Neutrophil (primary cell): ENCODE measurements around the gene DOCK3.

ENCODE experiments used
- H3K27ac ChIP-seq: fragments of 200-600 bp; sonication (generic); 2 replicates; pipeline ENCODE4 v1.5.1; 2016; ENCODE audit warnings: mild to moderate bottlenecking, moderate library complexity
- H3K27me3 ChIP-seq: fragments of 200-600 bp; sonication (generic); 2 replicates; pipeline ENCODE4 v1.6.0; 2016; ENCODE audit warnings: mild to moderate bottlenecking
- H3K36me3 ChIP-seq: fragments of 200-600 bp; sonication (generic); 2 replicates; pipeline ENCODE4 v1.5.1; 2017
- H3K4me1 ChIP-seq, 2 experiments: fragments of 200-600 bp in 1 of 2; sonication (generic) in 1 of 2; 1 replicate in 1 of 2; 2 replicates in 1 of 2; pipeline versions ENCODE4 v1.5.1 to v1.6.1; 2013 to 2016; ENCODE audit warnings: low read depth in 1 of 2, low read length in 1 of 2, mild to moderate bottlenecking in 1 of 2, moderate library complexity in 1 of 2; ENCODE audit not compliant: control insufficient read depth in 1 of 2, insufficient read depth in 1 of 2
- H3K4me3 ChIP-seq, 2 experiments: fragments of 200-600 bp in 1 of 2; sonication (generic) in 1 of 2; 1 replicate in 1 of 2; 2 replicates in 1 of 2; pipeline ENCODE4 v1.5.1; 2013 to 2016; ENCODE audit warnings: low read depth in 1 of 2, low read length in 1 of 2, mild to moderate bottlenecking in 1 of 2, moderate library complexity in 1 of 2
- H3K9me3 ChIP-seq: fragments of 200-600 bp; sonication (generic); 2 replicates; pipeline ENCODE4 v1.5.1; 2016
- TF ChIP-seq, protein P1 (sequence below): fragments of 200-600 bp; sonication (generic); IDR thresholded peaks from 2 replicates; pipeline ENCODE4 v1.5.1; 2016; ENCODE audit warnings: antibody characterized with exemption

Gene DOCK3

DNA sequence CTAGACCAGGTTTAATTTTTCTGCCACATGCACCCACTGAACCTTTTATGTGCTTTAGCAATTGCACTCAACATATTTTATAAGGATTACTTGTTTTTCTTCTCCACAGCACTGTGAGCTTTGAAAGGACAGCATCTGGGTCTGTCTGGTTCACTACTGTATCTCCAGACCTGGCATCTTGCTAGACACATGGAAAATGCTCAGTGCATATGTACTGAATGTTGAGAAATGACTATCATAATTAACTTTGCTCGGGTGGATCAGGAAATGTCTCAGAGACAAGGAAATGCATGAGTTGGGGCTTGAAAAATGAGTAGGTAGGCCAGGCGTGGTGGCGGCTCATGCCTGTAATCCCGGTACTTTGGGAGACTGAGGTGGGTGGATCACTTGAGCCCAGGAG is 40.2 kb downstream of the DOCK3 start:
- H3K9me3 ChIP-seq = no peaks in the 10 kb centered on the region
- H3K4me1 ChIP-seq = no peaks in the 10 kb centered on the region
- H3K27ac ChIP-seq = no peak overlapping the region
- H3K4me3 ChIP-seq = no peak overlapping the region
- no peaks in the 10 kb centered on the region for H3K36me3 ChIP-seq
- TF ChIP-seq, protein P1, sequence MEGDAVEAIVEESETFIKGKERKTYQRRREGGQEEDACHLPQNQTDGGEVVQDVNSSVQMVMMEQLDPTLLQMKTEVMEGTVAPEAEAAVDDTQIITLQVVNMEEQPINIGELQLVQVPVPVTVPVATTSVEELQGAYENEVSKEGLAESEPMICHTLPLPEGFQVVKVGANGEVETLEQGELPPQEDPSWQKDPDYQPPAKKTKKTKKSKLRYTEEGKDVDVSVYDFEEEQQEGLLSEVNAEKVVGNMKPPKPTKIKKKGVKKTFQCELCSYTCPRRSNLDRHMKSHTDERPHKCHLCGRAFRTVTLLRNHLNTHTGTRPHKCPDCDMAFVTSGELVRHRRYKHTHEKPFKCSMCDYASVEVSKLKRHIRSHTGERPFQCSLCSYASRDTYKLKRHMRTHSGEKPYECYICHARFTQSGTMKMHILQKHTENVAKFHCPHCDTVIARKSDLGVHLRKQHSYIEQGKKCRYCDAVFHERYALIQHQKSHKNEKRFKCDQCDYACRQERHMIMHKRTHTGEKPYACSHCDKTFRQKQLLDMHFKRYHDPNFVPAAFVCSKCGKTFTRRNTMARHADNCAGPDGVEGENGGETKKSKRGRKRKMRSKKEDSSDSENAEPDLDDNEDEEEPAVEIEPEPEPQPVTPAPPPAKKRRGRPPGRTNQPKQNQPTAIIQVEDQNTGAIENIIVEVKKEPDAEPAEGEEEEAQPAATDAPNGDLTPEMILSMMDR = no peak
- no peaks in the 10 kb centered on the region for H3K27me3 ChIP-seq

DNA sequence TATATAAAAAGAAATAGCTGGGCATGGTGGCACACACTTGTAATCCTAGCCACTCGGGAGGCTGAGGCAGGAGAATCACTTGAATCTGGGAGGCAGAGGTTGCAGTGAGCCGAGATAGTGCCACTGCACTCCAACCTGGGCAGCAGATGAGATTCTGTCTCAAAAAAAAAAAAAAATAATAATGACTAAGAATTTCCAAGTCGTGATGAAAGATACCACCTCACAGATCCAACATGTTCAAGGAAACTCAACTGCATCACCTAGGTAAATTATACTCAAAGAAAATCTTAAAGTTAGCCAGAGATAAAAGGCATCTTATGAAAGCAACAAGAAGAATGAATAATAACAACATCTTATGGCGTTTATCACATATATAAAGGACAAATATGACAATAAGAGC is 50.1 kb downstream of the DOCK3 start:
- no peaks in the 10 kb centered on the region for H3K36me3 ChIP-seq
- no peak overlapping the region for H3K27ac ChIP-seq
- no peak overlapping the region for H3K4me3 ChIP-seq
- no peaks in the 10 kb centered on the region for H3K9me3 ChIP-seq
- TF ChIP-seq, protein P1 = no peak
- H3K4me1 ChIP-seq = no peaks in the 10 kb centered on the region
- no peaks in the 10 kb centered on the region for H3K27me3 ChIP-seq

DNA sequence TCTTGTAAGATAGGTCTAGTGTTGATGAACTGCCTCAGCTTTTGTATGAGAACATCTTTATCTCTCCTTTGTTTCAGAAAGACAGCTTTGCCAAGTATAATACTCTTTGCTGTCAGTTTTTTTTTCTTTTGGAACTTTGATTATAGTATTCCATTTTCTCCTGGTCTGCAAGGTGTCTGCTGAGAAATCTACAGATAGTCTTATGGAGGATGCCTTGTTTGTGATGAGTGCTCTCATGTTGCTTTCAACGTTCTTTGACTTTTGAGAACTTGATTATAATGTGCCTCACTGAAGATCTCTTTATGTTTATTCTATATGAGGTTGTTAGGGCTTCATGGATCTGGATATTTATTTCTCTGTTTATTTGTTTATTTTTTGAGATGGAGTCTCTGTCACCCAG is 60.3 kb downstream of the DOCK3 start:
- TF ChIP-seq, protein P1 = no peak
- H3K27me3 ChIP-seq = no peaks in the 10 kb centered on the region
- no peaks in the 10 kb centered on the region for H3K4me1 ChIP-seq
- no peak overlapping the region for H3K4me3 ChIP-seq
- H3K27ac ChIP-seq = no peak overlapping the region
- H3K9me3 ChIP-seq = no peaks in the 10 kb centered on the region
- H3K36me3 ChIP-seq = no peaks in the 10 kb centered on the region

DNA sequence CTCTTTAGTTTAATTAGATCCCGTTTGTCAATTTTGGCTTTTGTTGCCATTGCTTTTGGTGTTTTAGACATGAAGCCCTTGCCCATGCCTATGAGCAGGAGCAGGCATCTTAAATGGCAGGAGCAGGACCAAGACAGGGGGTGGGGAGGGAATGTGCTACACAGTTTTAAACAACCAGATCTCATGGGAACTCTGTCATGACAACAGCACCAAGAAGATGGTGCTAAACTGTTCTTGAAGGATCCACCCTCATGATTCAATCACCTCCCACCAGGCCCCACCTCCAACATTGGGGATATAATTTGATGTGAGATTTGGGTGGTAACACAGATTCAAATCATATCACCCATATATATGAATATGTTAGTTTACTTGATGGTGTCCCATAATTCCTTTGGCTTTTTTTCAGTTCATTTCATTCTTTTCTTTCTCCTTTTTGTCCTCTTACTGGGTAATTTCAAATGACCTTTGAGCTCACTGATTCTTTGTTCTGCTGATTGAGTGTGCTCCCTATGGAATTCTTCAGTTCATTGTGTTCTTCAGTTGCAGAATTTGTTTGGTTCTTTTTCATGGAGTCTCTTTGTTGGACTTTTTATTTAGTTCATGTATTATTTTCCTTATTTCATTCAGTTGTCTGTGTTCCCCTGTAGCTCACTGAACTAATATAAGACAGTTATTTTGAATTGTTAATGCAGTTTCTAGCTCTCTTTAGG is 62.6 kb downstream of the DOCK3 start:
- no peaks in the 10 kb centered on the region for H3K4me1 ChIP-seq
- TF ChIP-seq, protein P1 = no peak
- no peaks in the 10 kb centered on the region for H3K27me3 ChIP-seq
- H3K4me3 ChIP-seq = no peak overlapping the region
- no peaks in the 10 kb centered on the region for H3K9me3 ChIP-seq
- H3K27ac ChIP-seq = no peak overlapping the region
- H3K36me3 ChIP-seq = no peaks in the 10 kb centered on the region

DNA sequence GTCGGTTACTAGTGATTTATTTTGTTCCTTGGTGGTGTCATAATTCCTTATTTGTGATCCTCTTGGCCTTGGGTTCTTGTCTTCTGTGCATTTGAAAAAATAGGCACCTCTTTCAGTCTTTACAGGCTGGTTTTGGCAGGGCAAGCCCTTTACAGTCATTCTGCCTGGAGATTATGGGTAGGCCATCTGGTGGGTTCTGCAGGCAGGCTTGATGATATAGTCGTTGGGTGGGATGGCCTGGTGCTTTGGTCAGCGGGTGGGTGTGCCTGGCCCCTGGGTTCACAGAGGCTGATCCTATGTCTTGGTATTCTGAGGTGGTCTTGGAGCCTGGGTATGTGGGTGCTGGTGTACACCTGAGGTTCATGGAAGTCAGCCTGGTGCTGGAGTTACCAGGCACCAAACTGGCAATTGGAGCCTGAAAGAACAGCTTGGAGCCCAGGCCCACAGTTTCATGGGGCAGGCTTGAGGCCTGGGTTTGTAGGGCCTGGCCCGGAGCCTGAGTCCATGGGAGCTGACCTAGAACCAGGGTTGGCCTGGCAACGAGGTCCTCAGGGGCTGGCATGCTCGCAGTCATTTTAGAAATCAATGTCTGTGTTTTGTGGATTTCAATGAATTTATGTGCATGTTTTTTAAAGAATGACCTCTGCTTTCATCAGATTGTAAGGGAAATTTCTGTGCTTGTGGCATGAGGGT is 63.3 kb downstream of the DOCK3 start:
- Histone ChIP-seq H3K4me3 (no peak overlapping the region), H3K27ac (no peak overlapping the region), H3K4me1 (no peaks in the 10 kb centered on the region), H3K9me3 (no peaks in the 10 kb centered on the region), H3K36me3 (no peaks in the 10 kb centered on the region), H3K27me3 (no peaks in the 10 kb centered on the region)
- TF ChIP-seq, protein P1 = no peak
